HEK293 (cell line): ENCODE results near the gene TBC1D22A.

Experiments
- CTCF ChIP-seq: fragments of 450-650 bp; formaldehyde crosslinking; IDR thresholded peaks from 2 replicates; pipeline ENCODE4 v1.5.1; 2016; ENCODE audit warnings: missing biosample characterization, missing genetic modification characterization
- PBX3 ChIP-seq: sonication (generic); formaldehyde crosslinking; IDR thresholded peaks from 2 replicates; pipeline ENCODE4 v1.8.1; 2022; ENCODE audit warnings: mild to moderate bottlenecking, moderate library complexity, missing genetic modification reagents
- TCF7L2 ChIP-seq: IDR thresholded peaks from 2 replicates; pipeline ENCODE4 v1.6.1; 2011; ENCODE audit warnings: low read depth, mild to moderate bottlenecking, inconsistent platforms, low read length, moderate library complexity, borderline replicate concordance
- TRIM28 ChIP-seq: IDR thresholded peaks from 2 replicates; pipeline ENCODE4 v1.6.1; 2011; ENCODE audit warnings: low read length, control low read depth, borderline replicate concordance
- ZBTB6 ChIP-seq: fragments of 450-650 bp; formaldehyde crosslinking; IDR thresholded peaks from 2 replicates; pipeline ENCODE4 v1.5.1; 2017; ENCODE audit warnings: missing biosample characterization, missing genetic modification characterization
- ZNF174 ChIP-seq: fragments of 450-650 bp; formaldehyde crosslinking; IDR thresholded peaks from 2 replicates; pipeline ENCODE4 v1.5.0; 2017; ENCODE audit warnings: missing biosample characterization, mild to moderate bottlenecking, missing genetic modification characterization
- ZNF792 ChIP-seq: fragments of 450-650 bp; formaldehyde crosslinking; IDR thresholded peaks from 2 replicates; pipeline ENCODE4 v1.5.1; 2016; ENCODE audit warnings: missing biosample characterization, missing genetic modification characterization
- ZNF837 ChIP-seq: fragments of 450-650 bp; formaldehyde crosslinking; IDR thresholded peaks from 2 replicates; pipeline ENCODE4 v1.5.1; 2016; ENCODE audit warnings: missing biosample characterization, missing genetic modification characterization
- TF ChIP-seq, protein P1 (sequence below): fragments of 450-650 bp; formaldehyde crosslinking; IDR thresholded peaks from 2 replicates; pipeline ENCODE4 v1.5.1; 2016; ENCODE audit warnings: missing biosample characterization, missing genetic modification characterization

DNA sequence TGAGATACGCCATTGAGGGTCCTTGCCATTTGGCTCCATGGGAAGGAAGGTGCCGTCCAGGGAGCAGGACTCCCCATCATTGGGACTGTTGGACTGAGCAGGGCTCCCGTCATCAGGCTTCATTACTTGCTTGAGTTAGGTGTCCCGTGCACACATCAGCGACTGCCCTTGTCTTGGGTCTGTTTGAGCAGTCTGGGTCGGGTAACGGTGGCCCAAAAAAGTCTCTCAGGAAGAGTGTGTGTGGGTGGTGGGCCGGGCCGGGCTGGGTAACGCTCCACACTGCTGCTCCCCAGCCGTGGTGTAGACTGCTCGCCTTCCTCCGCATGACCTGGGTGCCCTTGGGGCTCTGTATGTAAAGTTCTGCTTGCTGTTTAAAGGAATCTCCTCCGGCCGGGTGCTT is 293.5 kb downstream of the TBC1D22A start:
- TF ChIP-seq ZBTB6 (tag by site-specific recombination) = no peak
- no peak for TF ChIP-seq CTCF (tag by site-specific recombination)
- TF ChIP-seq, protein P1, sequence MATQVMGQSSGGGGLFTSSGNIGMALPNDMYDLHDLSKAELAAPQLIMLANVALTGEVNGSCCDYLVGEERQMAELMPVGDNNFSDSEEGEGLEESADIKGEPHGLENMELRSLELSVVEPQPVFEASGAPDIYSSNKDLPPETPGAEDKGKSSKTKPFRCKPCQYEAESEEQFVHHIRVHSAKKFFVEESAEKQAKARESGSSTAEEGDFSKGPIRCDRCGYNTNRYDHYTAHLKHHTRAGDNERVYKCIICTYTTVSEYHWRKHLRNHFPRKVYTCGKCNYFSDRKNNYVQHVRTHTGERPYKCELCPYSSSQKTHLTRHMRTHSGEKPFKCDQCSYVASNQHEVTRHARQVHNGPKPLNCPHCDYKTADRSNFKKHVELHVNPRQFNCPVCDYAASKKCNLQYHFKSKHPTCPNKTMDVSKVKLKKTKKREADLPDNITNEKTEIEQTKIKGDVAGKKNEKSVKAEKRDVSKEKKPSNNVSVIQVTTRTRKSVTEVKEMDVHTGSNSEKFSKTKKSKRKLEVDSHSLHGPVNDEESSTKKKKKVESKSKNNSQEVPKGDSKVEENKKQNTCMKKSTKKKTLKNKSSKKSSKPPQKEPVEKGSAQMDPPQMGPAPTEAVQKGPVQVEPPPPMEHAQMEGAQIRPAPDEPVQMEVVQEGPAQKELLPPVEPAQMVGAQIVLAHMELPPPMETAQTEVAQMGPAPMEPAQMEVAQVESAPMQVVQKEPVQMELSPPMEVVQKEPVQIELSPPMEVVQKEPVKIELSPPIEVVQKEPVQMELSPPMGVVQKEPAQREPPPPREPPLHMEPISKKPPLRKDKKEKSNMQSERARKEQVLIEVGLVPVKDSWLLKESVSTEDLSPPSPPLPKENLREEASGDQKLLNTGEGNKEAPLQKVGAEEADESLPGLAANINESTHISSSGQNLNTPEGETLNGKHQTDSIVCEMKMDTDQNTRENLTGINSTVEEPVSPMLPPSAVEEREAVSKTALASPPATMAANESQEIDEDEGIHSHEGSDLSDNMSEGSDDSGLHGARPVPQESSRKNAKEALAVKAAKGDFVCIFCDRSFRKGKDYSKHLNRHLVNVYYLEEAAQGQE = no peak
- no peak for TF ChIP-seq TRIM28
- TF ChIP-seq ZNF837 (tag by site-specific recombination) = no peak
- TF ChIP-seq PBX3 (CRISPR knock-in tag) = no peak
- TF ChIP-seq ZNF792 = no peak
- no peak for TF ChIP-seq ZNF174
- TF ChIP-seq TCF7L2 = no peak
